ENCODE results near the gene HGFAC. TPM values are rescaled to one million over a fixed set of nuclear protein-coding genes. Genes with fewer than 3 reads are reported as not detected.
"Not testable (repeated sequence)": the region's sequence is repeated elsewhere in the genome, so short reads cannot be mapped to it uniquely, and the experiment has no call there.

The HGFAC gene
- total RNA-seq, 2 experiments from 2014 or later: not detected

DNA sequence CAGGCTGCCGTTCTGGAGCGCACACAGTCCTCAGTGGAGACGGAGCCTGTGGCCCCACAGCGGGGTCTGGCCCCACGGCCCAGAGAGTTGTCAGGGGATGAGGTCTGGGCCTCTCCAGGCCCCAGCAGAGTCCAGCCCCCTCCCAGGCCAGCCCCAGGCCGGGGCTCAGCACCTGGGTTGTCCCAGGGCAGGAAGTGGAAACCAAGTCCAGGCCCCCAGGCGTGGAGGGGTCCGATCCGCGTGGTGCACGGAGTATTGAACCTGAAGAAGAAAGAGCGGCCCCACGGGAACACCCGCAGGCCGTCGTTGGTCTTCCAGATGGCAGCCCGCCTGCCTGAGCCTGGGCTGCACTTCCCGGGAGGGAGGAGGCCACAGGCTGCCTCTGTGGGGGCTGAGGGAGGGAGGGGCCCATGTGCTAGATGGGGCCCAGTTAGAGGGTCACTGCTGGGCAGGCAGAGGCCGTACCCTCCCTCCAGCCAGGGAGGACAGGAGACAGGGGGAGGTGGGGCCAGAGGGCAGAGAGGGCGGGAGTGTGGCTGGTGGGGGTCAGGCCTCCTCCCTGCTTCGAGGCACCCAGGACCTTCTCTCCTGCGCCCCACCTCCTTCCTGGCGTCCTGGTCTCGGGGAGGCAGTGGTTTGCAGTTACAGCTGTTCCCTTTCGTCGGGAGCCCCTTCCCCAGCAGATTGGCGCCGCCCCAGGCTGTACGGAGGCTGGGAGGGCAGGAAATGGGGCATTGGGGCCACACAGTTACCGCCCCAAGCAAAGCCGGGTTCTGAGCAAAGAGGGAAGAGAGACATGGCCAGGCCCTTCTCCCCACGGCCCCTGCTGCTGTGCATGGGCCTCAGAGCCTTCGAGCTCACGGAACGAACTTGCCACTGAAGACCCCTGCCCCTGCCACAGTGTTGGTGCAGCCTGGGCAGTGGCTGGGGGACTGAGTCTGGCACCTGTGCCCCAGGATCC is 8.1 kb downstream of the HGFAC start:
- no peaks in the 10 kb centered on the region for H3K27me3 Mint-ChIP-seq (ENCODE audit: low read depth)
- no peak for DNase-seq
- H3K27ac Mint-ChIP-seq: no peak overlapping the region
- intact Hi-C loops (cut with micrococcal nuclease): loop anchor here (10.0 kb wide), 1 partner anchor 475 kb away; no protein-coding TSS in a partner anchor
- CTCF ChIA-PET: no interaction called here
- H3K4me1 Mint-ChIP-seq (ENCODE audit: low read depth): no peaks in the 10 kb centered on the region
- no peaks in the 10 kb centered on the region for H3K36me3 Mint-ChIP-seq (ENCODE audit: low read depth)
- H3K9me3 Mint-ChIP-seq: peaks cover 2% of the 10 kb centered on the region
- no peak overlapping the region for H3K4me3 Mint-ChIP-seq

- Mint-ChIP-seq H3K4me3 (no peak overlapping the region), H3K4me1 (ENCODE audit: low read depth) (no peaks in the 10 kb centered on the region), H3K27ac (no peak overlapping the region), H3K36me3 (ENCODE audit: low read depth) (peaks cover under 1% of the 10 kb centered on the region), H3K27me3 (ENCODE audit: low read depth) (no peaks in the 10 kb centered on the region), H3K9me3 (peaks cover 10% of the 10 kb centered on the region)
- CTCF ChIA-PET: no interaction called here
- DNase-seq: no peak
- intact Hi-C loops (cut with micrococcal nuclease): no loop called here
Observed at GRCh38 chr4:3450643-3451042, 8.9 kb downstream of the HGFAC start.

DNA sequence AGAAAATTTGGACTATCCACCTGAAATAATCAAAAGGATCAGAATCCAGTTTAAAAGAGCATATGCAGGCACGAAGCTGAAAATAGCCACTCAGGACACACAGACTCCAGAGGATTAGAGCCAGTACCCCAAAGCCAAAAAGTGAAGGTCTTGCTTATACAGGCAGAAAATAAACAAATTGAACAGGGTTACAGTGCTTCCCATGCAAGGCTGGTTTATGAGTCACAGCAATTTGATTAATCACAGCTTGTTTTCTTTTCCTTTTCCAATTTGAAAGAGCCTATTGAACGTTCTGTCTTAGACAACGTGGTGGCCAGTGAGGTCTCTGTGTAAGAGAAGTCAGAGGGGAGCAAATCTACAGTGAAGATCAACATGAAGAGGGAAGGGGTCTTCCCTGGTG is 10.2 kb downstream of the HGFAC start:
- no peaks in the 10 kb centered on the region for H3K27me3 Mint-ChIP-seq (ENCODE audit: low read depth)
- no peak for DNase-seq
- intact Hi-C loops (cut with micrococcal nuclease): no loop called here
- H3K36me3 Mint-ChIP-seq (ENCODE audit: low read depth): peaks cover 2% of the 10 kb centered on the region
- H3K4me1 Mint-ChIP-seq (ENCODE audit: low read depth): no peaks in the 10 kb centered on the region
- H3K27ac Mint-ChIP-seq: no peak overlapping the region
- peaks cover 13% of the 10 kb centered on the region for H3K9me3 Mint-ChIP-seq
- no peak overlapping the region for H3K4me3 Mint-ChIP-seq
- CTCF ChIA-PET: interaction anchor here (1.0 to 1.4 kb wide), 2 partner anchors 8 to 28 kb away, joined by 3 to 4 read pairs; no protein-coding TSS in a partner anchor

GRCh38 chr4:3452376-3452775 is 10.6 kb downstream of the HGFAC start:
- Mint-ChIP-seq H3K27me3 (ENCODE audit: low read depth) (no peaks in the 10 kb centered on the region), H3K4me1 (ENCODE audit: low read depth) (no peaks in the 10 kb centered on the region), H3K36me3 (ENCODE audit: low read depth) (peaks cover 2% of the 10 kb centered on the region), H3K4me3 (no peak overlapping the region), H3K9me3 (peaks cover 13% of the 10 kb centered on the region), H3K27ac (no peak overlapping the region)
- no peak for DNase-seq
- CTCF ChIA-PET: interaction anchor here (1.0 to 1.4 kb wide), 2 partner anchors 9 to 28 kb away, joined by 3 to 4 read pairs; no protein-coding TSS in a partner anchor
- intact Hi-C loops (cut with micrococcal nuclease): no loop called here

DNA sequence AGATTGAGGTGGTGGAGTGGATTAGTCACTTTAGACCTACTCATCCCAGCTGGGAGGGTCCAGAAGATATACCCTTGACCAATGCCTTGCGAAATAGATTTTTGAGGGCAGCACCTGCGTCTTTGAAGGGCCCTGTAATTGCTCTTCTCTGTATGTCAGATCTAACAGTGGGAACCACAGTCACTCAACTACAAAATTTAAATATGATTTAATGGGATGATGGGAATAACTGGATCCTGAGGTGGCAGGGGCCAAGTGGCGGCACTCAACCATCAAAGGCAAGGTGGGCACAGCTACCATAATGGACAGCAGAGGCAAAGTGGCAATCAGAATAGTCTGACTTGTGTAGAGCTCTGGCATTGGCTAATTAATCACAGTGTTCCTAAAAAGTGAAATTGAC is 13.8 kb downstream of the HGFAC start:
- intact Hi-C loops (cut with micrococcal nuclease); H3K36me3 Mint-ChIP-seq (ENCODE audit: low read depth); H3K27ac Mint-ChIP-seq; DNase-seq; H3K4me1 Mint-ChIP-seq (ENCODE audit: low read depth); H3K27me3 Mint-ChIP-seq (ENCODE audit: low read depth); CTCF ChIA-PET; H3K4me3 Mint-ChIP-seq: not testable (repeated sequence)
- peaks cover 15% of the 10 kb centered on the region for H3K9me3 Mint-ChIP-seq

DNA sequence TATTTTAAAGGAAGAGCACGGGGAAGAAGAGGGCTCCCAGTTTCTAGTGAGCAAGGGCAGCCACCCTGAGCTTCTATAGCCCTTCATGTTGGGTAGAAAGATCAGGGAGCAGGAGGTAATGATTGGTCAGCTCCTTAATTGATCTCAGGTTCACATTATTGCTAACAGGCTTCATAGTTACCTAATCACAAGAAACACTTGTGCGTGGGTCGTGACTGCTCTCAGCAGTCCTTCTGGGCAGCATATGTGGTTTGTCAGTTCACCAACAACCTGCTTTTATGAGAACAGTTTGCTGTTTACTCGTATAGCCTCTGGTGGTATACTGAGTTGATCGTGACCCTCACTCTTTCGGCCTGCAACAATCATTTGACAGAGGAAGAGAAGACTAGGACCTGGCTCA is 16.6 kb downstream of the HGFAC start:
- Mint-ChIP-seq H3K36me3 (ENCODE audit: low read depth) (peaks cover 2% of the 10 kb centered on the region), H3K9me3 (peaks cover 15% of the 10 kb centered on the region)
- intact Hi-C loops (cut with micrococcal nuclease): no loop called here

GRCh38 chr4:3459156-3459555 is 17.4 kb downstream of the HGFAC start:
- intact Hi-C loops (cut with micrococcal nuclease); DNase-seq; H3K4me1 Mint-ChIP-seq (ENCODE audit: low read depth); CTCF ChIA-PET; H3K27ac Mint-ChIP-seq; H3K36me3 Mint-ChIP-seq (ENCODE audit: low read depth); H3K4me3 Mint-ChIP-seq: not testable (repeated sequence)
- Mint-ChIP-seq H3K9me3 (peaks cover 15% of the 10 kb centered on the region), H3K27me3 (ENCODE audit: low read depth) (peaks cover 14% of the 10 kb centered on the region)

More for the DNA sequence above, 16.6 kb downstream of the HGFAC start:
- Mint-ChIP-seq H3K4me1 (ENCODE audit: low read depth) (peaks cover 1% of the 10 kb centered on the region), H3K27me3 (ENCODE audit: low read depth) (peaks cover 14% of the 10 kb centered on the region), H3K4me3 (no peak overlapping the region), H3K27ac (no peak overlapping the region)
- DNase-seq: no peak
- CTCF ChIA-PET: interaction anchor here (1.1 kb wide), 1 partner anchor 23 kb away, joined by 3 read pairs; no protein-coding TSS in a partner anchor

- CTCF ChIA-PET: no interaction called here
- H3K27ac Mint-ChIP-seq: no peak overlapping the region
Observed at GRCh38 chr4:3460926-3461325, 19.2 kb downstream of the HGFAC start.

DNA sequence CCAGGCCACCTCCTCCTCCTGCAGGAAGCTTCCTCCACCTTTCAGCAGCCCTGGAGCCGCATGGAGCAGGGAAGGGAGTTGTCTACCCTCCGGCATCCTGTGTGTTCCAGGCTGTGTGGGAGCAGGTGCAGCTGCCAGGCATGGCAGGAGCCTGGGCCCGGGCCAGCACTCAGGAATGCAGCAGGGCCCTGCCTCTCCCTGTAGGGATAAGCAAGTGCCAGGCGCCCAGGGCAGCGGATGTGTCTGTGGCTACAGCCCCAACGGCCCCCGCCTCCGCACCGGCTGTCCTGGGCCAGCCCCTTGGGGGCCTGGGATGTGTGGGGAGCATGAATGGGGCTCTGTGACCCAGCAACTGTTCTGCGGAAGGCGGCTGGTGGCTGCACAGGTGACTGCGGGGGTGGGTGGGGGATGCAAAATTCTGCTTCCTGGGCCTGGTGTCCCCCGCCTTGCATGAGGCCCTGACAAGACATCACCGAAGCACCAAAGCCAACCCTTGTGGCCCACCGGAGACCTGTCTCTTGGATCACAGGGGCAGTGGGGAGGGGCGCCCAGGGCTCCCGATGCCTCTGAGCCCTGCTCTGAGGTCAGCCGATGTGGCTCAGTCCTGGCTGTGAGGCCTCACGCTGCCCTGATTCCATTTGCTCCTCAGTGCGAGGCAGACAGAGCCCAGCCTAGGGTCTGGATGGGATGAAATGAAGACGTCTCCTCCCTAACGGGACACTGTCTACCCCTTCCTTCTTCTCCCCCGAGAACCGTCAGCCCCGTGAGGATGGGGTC is 19.9 kb downstream of the HGFAC start:
- no peak overlapping the region for H3K27ac Mint-ChIP-seq
- peaks cover 2% of the 10 kb centered on the region for H3K9me3 Mint-ChIP-seq
- no peak for DNase-seq
- H3K36me3 Mint-ChIP-seq (ENCODE audit: low read depth): no peaks in the 10 kb centered on the region
- peaks cover 20% of the 10 kb centered on the region for H3K27me3 Mint-ChIP-seq (ENCODE audit: low read depth)
- intact Hi-C loops (cut with micrococcal nuclease): no loop called here
- H3K4me1 Mint-ChIP-seq (ENCODE audit: low read depth): peaks cover 1% of the 10 kb centered on the region
- CTCF ChIA-PET: no interaction called here
- H3K4me3 Mint-ChIP-seq: no peak overlapping the region

More at GRCh38 chr4:3460926-3461325, 19.2 kb downstream of the HGFAC start:
- no peak for DNase-seq
- intact Hi-C loops (cut with micrococcal nuclease): no loop called here
- H3K27me3 Mint-ChIP-seq (ENCODE audit: low read depth): peaks cover 20% of the 10 kb centered on the region
- H3K9me3 Mint-ChIP-seq: peaks cover 2% of the 10 kb centered on the region
- no peaks in the 10 kb centered on the region for H3K36me3 Mint-ChIP-seq (ENCODE audit: low read depth)
- H3K4me3 Mint-ChIP-seq: no peak overlapping the region
- H3K4me1 Mint-ChIP-seq (ENCODE audit: low read depth): peaks cover 1% of the 10 kb centered on the region

GRCh38 chr4:3462321-3462789 is 20.6 kb downstream of the HGFAC start:
- Mint-ChIP-seq H3K27me3 (ENCODE audit: low read depth) (peaks cover 20% of the 10 kb centered on the region), H3K9me3 (peaks cover 2% of the 10 kb centered on the region), H3K4me3 (no peak overlapping the region), H3K36me3 (ENCODE audit: low read depth) (no peaks in the 10 kb centered on the region), H3K27ac (no peak overlapping the region), H3K4me1 (ENCODE audit: low read depth) (peaks cover 1% of the 10 kb centered on the region)
- intact Hi-C loops (cut with micrococcal nuclease): no loop called here
- CTCF ChIA-PET: no interaction called here
- DNase-seq: no peak

- peaks cover 2% of the 10 kb centered on the region for H3K9me3 Mint-ChIP-seq
- intact Hi-C loops (cut with micrococcal nuclease): no loop called here
- H3K4me1 Mint-ChIP-seq (ENCODE audit: low read depth): peaks cover 1% of the 10 kb centered on the region
- CTCF ChIA-PET: no interaction called here
- H3K27me3 Mint-ChIP-seq (ENCODE audit: low read depth): peaks cover 20% of the 10 kb centered on the region
- H3K27ac Mint-ChIP-seq: no peak within 1 kb of the TSS
- DNase-seq: no peak
- H3K36me3 Mint-ChIP-seq (ENCODE audit: low read depth): no peaks in the 10 kb centered on the region
- no peak within 1 kb of the TSS for H3K4me3 Mint-ChIP-seq
Observed at GRCh38 chr4:3462790-3463415, 21.1 kb downstream of the HGFAC start, which contains the start of gene DOK7. DOK7 (plus strand) TSS chr4:3463306; CDS start chr4:3463376, 70 bp downstream.

Measured in activated naive CD4-positive, alpha-beta T cell treated with anti-CD3 and anti-CD28 coated beads for 36 hours (primary cell).